NCI-H1092 (cell line): Measurements from ENCODE around the gene MRPS22.
"Not testable (repeated sequence)": the region's sequence is repeated elsewhere in the genome, so short reads cannot be mapped to it uniquely, and the experiment has no call there.

ENCODE experiments used
- DNase-seq: peaks from one replicate; lab custom pipeline; 2025; lab: John Stamatoyannopoulos, UW

The MRPS22 gene

GRCh38 chr3:139339219-139339906 is 4.5 kb upstream of the MRPS22 start:
- no peak for DNase-seq

- no peak for DNase-seq
These were observed 3.0 kb upstream of the MRPS22 start for GRCh38 chr3:139340784-139341183.

- no peak for DNase-seq
These were observed 1.8 kb upstream of the MRPS22 start for GRCh38 chr3:139342054-139342453.

GRCh38 chr3:139346771-139347170 is 3.0 kb downstream of the MRPS22 start:
- no peak for DNase-seq

- DNase-seq, result peak; percentile 8
These were observed 10.2 kb downstream of the MRPS22 start for GRCh38 chr3:139353920-139354556.

- DNase-seq, result no peak
These were observed 10.8 kb downstream of the MRPS22 start for GRCh38 chr3:139354661-139355060.

GRCh38 chr3:139355476-139355875 is 11.7 kb downstream of the MRPS22 start:
- DNase-seq, result no peak

- DNase-seq, result no peak
These were observed 12.1 kb downstream of the MRPS22 start for GRCh38 chr3:139355891-139356290.

- DNase-seq, result no peak
These were observed 14.1 kb downstream of the MRPS22 start for GRCh38 chr3:139357899-139358298.

GRCh38 chr3:139358841-139359562 is 15.2 kb downstream of the MRPS22 start:
- DNase-seq, result peak; percentile 30

- DNase-seq, result no peak
These were observed 17.5 kb downstream of the MRPS22 start for GRCh38 chr3:139361276-139361675.

GRCh38 chr3:139364549-139364948 is 20.7 kb downstream of the MRPS22 start:
- DNase-seq, result no peak

GRCh38 chr3:139374099-139374498 is 30.3 kb downstream of the MRPS22 start:
- no peak for DNase-seq

- DNase-seq, result no peak
These were observed 33.6 kb downstream of the MRPS22 start for GRCh38 chr3:139377378-139377777.

GRCh38 chr3:139378587-139379241 is 34.9 kb downstream of the MRPS22 start:
- peak; percentile 79 for DNase-seq

GRCh38 chr3:139380575-139380974 is 36.8 kb downstream of the MRPS22 start:
- DNase-seq, result no peak

GRCh38 chr3:139382291-139382690 is 38.5 kb downstream of the MRPS22 start:
- not testable (repeated sequence) for DNase-seq

GRCh38 chr3:139388077-139388476 is 44.3 kb downstream of the MRPS22 start:
- DNase-seq, result no peak

GRCh38 chr3:139388821-139389551 is 45.2 kb downstream of the MRPS22 start:
- no peak for DNase-seq

GRCh38 chr3:139389552-139390368 is 45.9 kb downstream of the MRPS22 start, which contains the start of gene COPB2:
COPB2 (minus strand) TSS chr3:139389647; CDS start chr3:139389550, 97 bp downstream.
- DNase-seq, result peak; percentile 99

GRCh38 chr3:139394116-139394515 is 50.3 kb downstream of the MRPS22 start:
- DNase-seq, result no peak
